ENCODE measurements around the gene SYCE1. TPM values are rescaled to one million over a fixed set of nuclear protein-coding genes. Genes with fewer than 3 reads are reported as not detected.
"Not testable (repeated sequence)": the region's sequence is repeated elsewhere in the genome, so short reads cannot be mapped to it uniquely, and the experiment has no call there.

The SYCE1 gene
- total RNA-seq, 6 donors from 2014 or later: 1.0 to 21.0 TPM; not detected in 4

- DNase-seq (peak in 1 of 2 donors; percentile 28), ATAC-seq (ENCODE audit: low FRiP score in 2 of 2) (no peak)
- peaks cover 5 to 30% (median 16%) of the 10 kb centered on the region in 4 donors for H3K4me1 ChIP-seq
- peaks cover 9 to 14% (median 11%) of the 10 kb centered on the region in 4 donors for H3K9me3 ChIP-seq
- peaks cover 0 to 33% (median 13%) of the 10 kb centered on the region in 4 donors for H3K27me3 ChIP-seq
- no peak overlapping the region for H3K4me3 ChIP-seq
- H3K36me3 ChIP-seq: no peaks in the 10 kb centered on the region
- H3K27ac ChIP-seq: no peak overlapping the region
- TF ChIP-seq POLR2A (IDR thresholded peaks at IDR 0.05) (no peak), EP300 (IDR thresholded peaks at IDR 0.05) (no peak), CTCF (IDR thresholded peaks at IDR 0.05) (no peak), POLR2AphosphoS5 (IDR thresholded peaks at IDR 0.05) (no peak)
- 84 to 93% methylated on average over 7 of the region's 7 CpGs for WGBS, 2 donors
Measured at GRCh38 chr10:133525444-133525843, 39.9 kb downstream of the SYCE1 start.

GRCh38 chr10:133523631-133524203 lies 41.7 kb downstream of the SYCE1 start:
- ATAC-seq (ENCODE audit: low FRiP score in 2 of 2) (no peak), DNase-seq (no peak)
- no peak for TF ChIP-seq CTCF (IDR thresholded peaks at IDR 0.05)
- whole genome bisulfite sequencing, 2 donors: 88 to 93% methylated on average over 9 of the region's 9 CpGs
- H3K9me3 ChIP-seq: peaks cover 9 to 14% (median 11%) of the 10 kb centered on the region in 4 donors
- H3K27ac ChIP-seq: no peak overlapping the region
- peaks cover 0 to 19% (median 8%) of the 10 kb centered on the region in 4 donors for H3K27me3 ChIP-seq
- H3K4me1 ChIP-seq: peaks cover 6 to 25% (median 12%) of the 10 kb centered on the region in 4 donors
- no peaks in the 10 kb centered on the region for H3K36me3 ChIP-seq
- H3K4me3 ChIP-seq: no peak overlapping the region

- Histone ChIP-seq H3K4me1 (peaks cover 0 to 11% (median 3%) of the 10 kb centered on the region in 4 donors), H3K36me3 (no peaks in the 10 kb centered on the region), H3K27me3 (no peaks in the 10 kb centered on the region), H3K4me3 (peak overlapping the region in 3 of 4 donors; percentile 19 to 53 (median 48)), H3K27ac (no peak overlapping the region), H3K9me3 (peaks cover 9 to 14% (median 11%) of the 10 kb centered on the region in 4 donors)
- ATAC-seq (ENCODE audit: low FRiP score in 2 of 2) (peak; percentile 92 to 97), DNase-seq (peak; percentile 82 to 97)
- TF ChIP-seq EP300 (IDR thresholded peaks at IDR 0.05) (no peak), CTCF (IDR thresholded peaks at IDR 0.05) (peak; percentile 65 to 90 (median 78))
- 4 to 15% methylated on average over 10 to 29 of the region's 33 CpGs for WGBS, 2 donors
Measured at GRCh38 chr10:133520193-133520738, 45.1 kb downstream of the SYCE1 start.

GRCh38 chr10:133518517-133518916 lies 46.9 kb downstream of the SYCE1 start:
- not testable (repeated sequence) for H3K36me3 ChIP-seq; H3K27ac ChIP-seq; ATAC-seq (ENCODE audit: low FRiP score in 2 of 2); H3K27me3 ChIP-seq; DNase-seq; H3K4me3 ChIP-seq; H3K9me3 ChIP-seq
- peaks cover 0 to 11% (median 3%) of the 10 kb centered on the region in 4 donors for H3K4me1 ChIP-seq
- WGBS, 2 donors: 82 to 91% methylated on average over 5 of the region's 5 CpGs

- DNase-seq (no peak), ATAC-seq (ENCODE audit: low FRiP score in 2 of 2) (no peak)
- Histone ChIP-seq H3K36me3 (no peaks in the 10 kb centered on the region), H3K9me3 (no peaks in the 10 kb centered on the region), H3K4me1 (peaks cover 0 to 11% (median 3%) of the 10 kb centered on the region in 4 donors), H3K4me3 (no peak overlapping the region), H3K27me3 (no peaks in the 10 kb centered on the region), H3K27ac (no peak overlapping the region)
- 45 to 59% methylated on average over 4 of the region's 4 CpGs for WGBS, 2 donors
- TF ChIP-seq POLR2A (IDR thresholded peaks at IDR 0.05): no peak
- TF ChIP-seq POLR2AphosphoS5 (IDR thresholded peaks at IDR 0.05): no peak
Measured at GRCh38 chr10:133516057-133516456, 49.3 kb downstream of the SYCE1 start.

GRCh38 chr10:133515471-133515870 lies 49.9 kb downstream of the SYCE1 start:
- ATAC-seq (ENCODE audit: low FRiP score in 2 of 2): no peak
- H3K27me3 ChIP-seq: no peaks in the 10 kb centered on the region
- TF ChIP-seq POLR2A (IDR thresholded peaks at IDR 0.05) (no peak), CTCF (IDR thresholded peaks at IDR 0.05) (no peak), POLR2AphosphoS5 (IDR thresholded peaks at IDR 0.05) (no peak), EP300 (IDR thresholded peaks at IDR 0.05) (no peak)

More at GRCh38 chr10:133515471-133515870, 49.9 kb downstream of the SYCE1 start:
- peaks cover 0 to 7% (median 3%) of the 10 kb centered on the region in 4 donors for H3K4me1 ChIP-seq
- no peak overlapping the region for H3K4me3 ChIP-seq
- no peaks in the 10 kb centered on the region for H3K36me3 ChIP-seq
- no peaks in the 10 kb centered on the region for H3K9me3 ChIP-seq
- no peak overlapping the region for H3K27ac ChIP-seq
- no peak for DNase-seq
- WGBS, 2 donors: 71 to 79% methylated on average over 4 of the region's 4 CpGs
